ENCODE results near the gene SUSD6.

Gene SUSD6

DNA sequence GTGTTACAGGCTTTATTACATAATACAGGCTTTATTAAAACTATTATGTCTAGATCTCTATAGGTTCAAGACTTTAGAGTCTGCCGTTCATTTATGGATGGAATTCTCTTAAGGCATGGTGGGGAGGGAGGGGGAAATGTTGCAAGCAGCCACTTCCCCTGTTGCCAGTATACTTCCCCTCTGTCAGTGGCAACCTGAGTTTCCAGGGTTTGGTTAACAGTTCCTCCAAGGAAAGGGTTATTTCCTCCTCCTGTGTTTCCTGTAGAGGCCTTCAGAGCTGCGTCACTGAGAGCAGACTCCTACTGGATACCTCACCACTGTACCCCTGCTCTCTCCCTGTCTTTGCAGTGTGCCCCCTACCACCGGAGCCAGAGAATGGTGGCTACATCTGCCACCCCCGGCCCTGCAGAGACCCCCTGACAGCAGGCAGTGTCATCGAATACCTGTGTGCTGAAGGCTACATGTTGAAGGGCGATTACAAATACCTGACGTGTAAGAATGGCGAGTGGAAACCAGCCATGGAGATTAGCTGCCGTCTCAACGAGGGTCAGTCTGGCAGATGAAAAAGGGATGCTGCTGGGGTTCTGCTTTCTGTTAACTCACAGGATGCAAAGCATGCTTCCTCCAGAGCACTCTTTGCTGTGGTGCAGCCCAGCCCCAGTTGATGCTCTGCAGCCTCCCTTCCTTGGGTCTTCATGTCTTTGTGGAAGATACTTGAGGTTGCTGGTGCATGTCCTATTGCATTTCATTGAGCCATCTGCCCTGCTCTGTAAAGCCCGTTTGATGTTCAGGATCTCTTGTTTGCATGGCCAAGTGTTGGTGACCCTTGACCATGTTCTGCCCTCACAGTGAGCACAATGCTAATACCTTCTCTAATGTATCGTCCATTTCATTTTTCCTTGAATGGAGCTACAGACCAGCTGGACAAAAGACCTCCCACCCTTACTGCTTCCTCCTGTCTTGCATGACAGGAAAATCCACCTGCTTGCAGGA, 91.9 kb downstream of the SUSD6 start:
- Histone ChIP-seq H3K9me2 (replicated peaks; ENCODE audit: insufficient read depth, low read length) (no peaks in the 10 kb centered on the region), H3K9ac (ENCODE audit: low read length) (no peak overlapping the region), H3K4me3 (ENCODE audit: low read length) (no peak overlapping the region), H3K4me2 (ENCODE audit: low read depth, low read length) (no peak overlapping the region), H4K20me1 (ENCODE audit: insufficient read depth, low read length) (no peaks in the 10 kb centered on the region), H3K27me3 (replicated peaks; ENCODE audit: insufficient read depth, low read length) (no peaks in the 10 kb centered on the region), H3K4me1 (ENCODE audit: low read length) (peaks cover 20% of the 10 kb centered on the region), H3K27ac (ENCODE audit: low read length) (no peak overlapping the region), H3K36me3 (replicated peaks; ENCODE audit: insufficient read depth, low read length) (no peaks in the 10 kb centered on the region), H3K79me2 (ENCODE audit: low read length) (peaks cover 37% of the 10 kb centered on the region), H3F3A (ENCODE audit: insufficient read depth, low read length) (peaks cover 7% of the 10 kb centered on the region; the same call in 1 of the 2 replicates), H2AFZ (ENCODE audit: low read length) (no peak overlapping the region), H3K9me3 (replicated peaks; ENCODE audit: insufficient read depth, low read length) (no peaks in the 10 kb centered on the region)
- TF ChIP-seq, protein P1, sequence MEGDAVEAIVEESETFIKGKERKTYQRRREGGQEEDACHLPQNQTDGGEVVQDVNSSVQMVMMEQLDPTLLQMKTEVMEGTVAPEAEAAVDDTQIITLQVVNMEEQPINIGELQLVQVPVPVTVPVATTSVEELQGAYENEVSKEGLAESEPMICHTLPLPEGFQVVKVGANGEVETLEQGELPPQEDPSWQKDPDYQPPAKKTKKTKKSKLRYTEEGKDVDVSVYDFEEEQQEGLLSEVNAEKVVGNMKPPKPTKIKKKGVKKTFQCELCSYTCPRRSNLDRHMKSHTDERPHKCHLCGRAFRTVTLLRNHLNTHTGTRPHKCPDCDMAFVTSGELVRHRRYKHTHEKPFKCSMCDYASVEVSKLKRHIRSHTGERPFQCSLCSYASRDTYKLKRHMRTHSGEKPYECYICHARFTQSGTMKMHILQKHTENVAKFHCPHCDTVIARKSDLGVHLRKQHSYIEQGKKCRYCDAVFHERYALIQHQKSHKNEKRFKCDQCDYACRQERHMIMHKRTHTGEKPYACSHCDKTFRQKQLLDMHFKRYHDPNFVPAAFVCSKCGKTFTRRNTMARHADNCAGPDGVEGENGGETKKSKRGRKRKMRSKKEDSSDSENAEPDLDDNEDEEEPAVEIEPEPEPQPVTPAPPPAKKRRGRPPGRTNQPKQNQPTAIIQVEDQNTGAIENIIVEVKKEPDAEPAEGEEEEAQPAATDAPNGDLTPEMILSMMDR (IDR thresholded peaks at IDR 0.05; ENCODE audit: low read length), result no peak
- no peak for TF ChIP-seq EZH2phosphoT487 (IDR thresholded peaks at IDR 0.05; ENCODE audit: low read length)
- no peak for TF ChIP-seq EZH2 (optimal IDR thresholded peaks at IDR 0.05; ENCODE audit: low read depth, low read length)
- DNase-seq, result no peak

- Histone ChIP-seq H3K9me2 (replicated peaks; ENCODE audit: insufficient read depth, low read length) (no peaks in the 10 kb centered on the region), H3F3A (ENCODE audit: insufficient read depth, low read length) (peaks cover 7% of the 10 kb centered on the region; the same call in 1 of the 2 replicates), H3K27ac (ENCODE audit: low read length) (no peak overlapping the region), H3K27me3 (replicated peaks; ENCODE audit: insufficient read depth, low read length) (no peaks in the 10 kb centered on the region), H3K4me2 (ENCODE audit: low read depth, low read length) (no peak overlapping the region), H3K9ac (ENCODE audit: low read length) (no peak overlapping the region), H3K9me3 (replicated peaks; ENCODE audit: insufficient read depth, low read length) (no peaks in the 10 kb centered on the region), H3K4me1 (ENCODE audit: low read length) (peaks cover 20% of the 10 kb centered on the region), H4K20me1 (ENCODE audit: insufficient read depth, low read length) (no peaks in the 10 kb centered on the region), H2AFZ (ENCODE audit: low read length) (no peak overlapping the region), H3K4me3 (ENCODE audit: low read length) (no peak overlapping the region), H3K36me3 (replicated peaks; ENCODE audit: insufficient read depth, low read length) (no peaks in the 10 kb centered on the region; the same call in 1 of the 2 replicates), H3K79me2 (ENCODE audit: low read length) (peaks cover 36% of the 10 kb centered on the region)
- no peak for TF ChIP-seq EZH2phosphoT487 (IDR thresholded peaks at IDR 0.05; ENCODE audit: low read length)
- TF ChIP-seq, protein P1 (IDR thresholded peaks at IDR 0.05; ENCODE audit: low read length), result no peak
- TF ChIP-seq EZH2 (optimal IDR thresholded peaks at IDR 0.05; ENCODE audit: low read depth, low read length), result no peak
- no peak for DNase-seq
Measured at GRCh38 chr14:69704319-69704718, 92.9 kb downstream of the SUSD6 start.

- DNase-seq, result no peak
- no peak overlapping the region for H3K4me2 ChIP-seq (ENCODE audit: low read depth, low read length)
- H3F3A ChIP-seq (ENCODE audit: insufficient read depth, low read length), result peaks cover 7% of the 10 kb centered on the region; the same call in 1 of the 2 replicates
- no peaks in the 10 kb centered on the region; the same call in 1 of the 2 replicates for H3K36me3 ChIP-seq (replicated peaks; ENCODE audit: insufficient read depth, low read length)
- H3K27me3 ChIP-seq (replicated peaks; ENCODE audit: insufficient read depth, low read length), result no peaks in the 10 kb centered on the region
- H3K27ac ChIP-seq (ENCODE audit: low read length), result no peak overlapping the region
- peaks cover 20% of the 10 kb centered on the region for H3K4me1 ChIP-seq (ENCODE audit: low read length)
- H3K4me3 ChIP-seq (ENCODE audit: low read length), result no peak overlapping the region
- H3K79me2 ChIP-seq (ENCODE audit: low read length), result peaks cover 31% of the 10 kb centered on the region
- H4K20me1 ChIP-seq (ENCODE audit: insufficient read depth, low read length), result no peaks in the 10 kb centered on the region
- H2AFZ ChIP-seq (ENCODE audit: low read length), result no peak overlapping the region
- no peak overlapping the region for H3K9ac ChIP-seq (ENCODE audit: low read length)
- TF ChIP-seq EZH2phosphoT487 (IDR thresholded peaks at IDR 0.05; ENCODE audit: low read length), result no peak
- no peak for TF ChIP-seq EZH2 (optimal IDR thresholded peaks at IDR 0.05; ENCODE audit: low read depth, low read length)
- TF ChIP-seq, protein P1 (IDR thresholded peaks at IDR 0.05; ENCODE audit: low read length), result no peak
- H3K9me2 ChIP-seq (replicated peaks; ENCODE audit: insufficient read depth, low read length), result no peaks in the 10 kb centered on the region
- no peaks in the 10 kb centered on the region for H3K9me3 ChIP-seq (replicated peaks; ENCODE audit: insufficient read depth, low read length)
Measured at GRCh38 chr14:69705706-69706105, 94.3 kb downstream of the SUSD6 start.

Measured in MM.1S (cell line).